Hepatocyte (in vitro differentiated cells): ENCODE data around the gene MCF2. TPM values are rescaled to one million over a fixed set of nuclear protein-coding genes. Genes with fewer than 3 reads are reported as not detected.

Experiments
- DNase-seq: peaks from one replicate; pipeline ENCODE4 v3.0.0-alpha.2; 2016; ENCODE audit warnings: low spot score
- H2AFZ ChIP-seq: fragments of 200-600 bp; sonication (generic); 2 replicates; pipeline ENCODE4 v1.6.0; 2016; ENCODE audit warnings: antibody characterized with exemption, mild to moderate bottlenecking
- H3K27ac ChIP-seq: fragments of 200-600 bp; sonication (generic); 2 replicates; pipeline ENCODE4 v1.5.1; 2016; ENCODE audit warnings: mild to moderate bottlenecking
- H3K27me3 ChIP-seq: fragments of 200-600 bp; sonication (generic); 2 replicates; pipeline ENCODE4 v1.6.1; 2016
- H3K36me3 ChIP-seq: fragments of 200-600 bp; sonication (generic); replicated peaks from 2 replicates; pipeline ENCODE4 v1.5.1; 2016; ENCODE audit warnings: low read depth; ENCODE audit not compliant: insufficient read depth
- H3K4me1 ChIP-seq: fragments of 200-600 bp; sonication (generic); 2 replicates; pipeline ENCODE4 v1.5.1; 2016; ENCODE audit warnings: mild to moderate bottlenecking, moderate library complexity; ENCODE audit not compliant: insufficient read depth
- H3K4me2 ChIP-seq: fragments of 200-600 bp; sonication (generic); 2 replicates; pipeline ENCODE4 v1.6.0; 2016
- H3K4me3 ChIP-seq: fragments of 200-600 bp; sonication (generic); 2 replicates; pipeline ENCODE4 v1.5.1; 2016; ENCODE audit warnings: mild to moderate bottlenecking
- H3K79me2 ChIP-seq: fragments of 200-600 bp; sonication (generic); 2 replicates; pipeline ENCODE4 v1.6.0; 2017; ENCODE audit warnings: mild to moderate bottlenecking
- H3K9me2 ChIP-seq: fragments of 200-600 bp; sonication (generic); replicated peaks from 2 replicates; pipeline ENCODE4 v1.6.0; 2017; ENCODE audit warnings: mild to moderate bottlenecking; ENCODE audit not compliant: insufficient read depth
- H3K9me3 ChIP-seq: fragments of 200-600 bp; sonication (generic); 2 replicates; pipeline ENCODE4 v1.5.1; 2016; ENCODE audit warnings: low read depth, mild to moderate bottlenecking
- H4K20me1 ChIP-seq: fragments of 200-600 bp; sonication (generic); 2 replicates; pipeline ENCODE4 v1.6.0; 2016; ENCODE audit warnings: mild to moderate bottlenecking; ENCODE audit not compliant: insufficient read depth, poor library complexity, severe bottlenecking
- CTCF ChIP-seq: fragments of 200-600 bp; sonication (generic); IDR thresholded peaks from 2 replicates; pipeline ENCODE4 v1.5.1; 2016; ENCODE audit warnings: antibody characterized with exemption, mild to moderate bottlenecking; ENCODE audit not compliant: poor library complexity
- EZH2 ChIP-seq: fragments of 200-600 bp; sonication (generic); IDR thresholded peaks from 2 replicates; pipeline ENCODE4 v1.6.1; 2016; ENCODE audit warnings: antibody characterized with exemption, mild to moderate bottlenecking, borderline replicate concordance
- EZH2phosphoT487 ChIP-seq: fragments of 200-600 bp; sonication (generic); IDR thresholded peaks from one replicate; pipeline ENCODE4 v1.6.1; 2018; ENCODE audit warnings: antibody characterized with exemption, mild to moderate bottlenecking, low read depth, moderate library complexity; ENCODE audit not compliant: unreplicated experiment, severe bottlenecking
- WGBS: methylation state at CpG from one replicate; pipeline ENCODE4 v1.1.6; 2016; ENCODE audit warnings: low lambda C conversion rate; ENCODE audit errors: missing lambda C conversion rate; 5-methylcytosine and 5-hydroxymethylcytosine counted together
- polyA plus RNA-seq: library from polyadenylated mRNA; unstranded; fragments of >200 nt; fragmentation: Nextera tagmentation; extraction: Ambion mirVana; gene quantifications from 2 replicates; pipeline ENCODE4 v1.2.1, GENCODE V29; 2016
- total RNA-seq: library from RNA; depleted of rRNA; stranded (reverse); fragments of >200 nt; gene quantifications from 2 replicates; pipeline ENCODE4 v1.2.3, GENCODE V29; 2014

MCF2 gene
- total and polyA plus RNA-seq, 2 experiments from 2014 or later, result 0.13 TPM; not detected in 1

DNA sequence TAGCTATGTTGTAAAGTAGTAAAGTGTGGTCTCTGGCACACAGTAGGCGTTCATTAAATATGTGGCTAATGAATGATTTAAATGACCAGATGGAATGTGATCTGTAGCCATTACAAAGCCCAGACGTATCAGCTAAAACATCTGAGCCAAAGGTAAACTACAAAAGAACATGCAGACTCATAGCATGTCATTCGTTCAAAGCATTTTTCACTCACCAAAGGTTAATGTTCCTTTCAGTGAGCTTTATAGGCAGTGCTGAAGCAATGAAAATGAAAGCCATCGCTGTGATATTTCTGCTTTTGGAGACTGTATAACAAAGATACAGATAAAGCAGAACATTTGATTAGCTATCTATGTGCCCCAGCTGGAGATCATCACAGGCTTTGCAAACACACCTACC, 126.9 kb downstream of the MCF2 start:
- H3K4me2 ChIP-seq, result no peak overlapping the region
- H2AFZ ChIP-seq, result no peak overlapping the region
- no peak overlapping the region for H3K4me3 ChIP-seq
- TF ChIP-seq CTCF (no peak), EZH2phosphoT487 (no peak), EZH2 (no peak)
- H3K27me3 ChIP-seq, result no peaks in the 10 kb centered on the region
- H3K79me2 ChIP-seq, result no peaks in the 10 kb centered on the region
- no peaks in the 10 kb centered on the region for H3K9me2 ChIP-seq
- no peaks in the 10 kb centered on the region for H3K9me3 ChIP-seq
- no peaks in the 10 kb centered on the region for H3K4me1 ChIP-seq
- no peak overlapping the region for H3K27ac ChIP-seq
- no peaks in the 10 kb centered on the region for H4K20me1 ChIP-seq
- no peaks in the 10 kb centered on the region for H3K36me3 ChIP-seq
- no peak for DNase-seq
- 46% methylated on average over 4 of the region's 4 CpGs for WGBS

GRCh38 chrX:139566981-139567380, 141.0 kb downstream of the MCF2 start:
- TF ChIP-seq EZH2phosphoT487 (no peak), CTCF (no peak), EZH2 (no peak)
- no peak overlapping the region for H3K4me3 ChIP-seq
- no peaks in the 10 kb centered on the region for H3K9me2 ChIP-seq
- 43% methylated on average over 1 of the region's 1 CpG for WGBS
- H4K20me1 ChIP-seq, result no peaks in the 10 kb centered on the region
- H3K36me3 ChIP-seq, result no peaks in the 10 kb centered on the region
- no peaks in the 10 kb centered on the region for H3K79me2 ChIP-seq
- no peaks in the 10 kb centered on the region for H3K9me3 ChIP-seq
- no peak overlapping the region for H3K4me2 ChIP-seq
- H3K4me1 ChIP-seq, result no peaks in the 10 kb centered on the region
- DNase-seq, result no peak
- H3K27ac ChIP-seq, result no peak overlapping the region
- H2AFZ ChIP-seq, result no peak overlapping the region
- H3K27me3 ChIP-seq, result no peaks in the 10 kb centered on the region

DNA sequence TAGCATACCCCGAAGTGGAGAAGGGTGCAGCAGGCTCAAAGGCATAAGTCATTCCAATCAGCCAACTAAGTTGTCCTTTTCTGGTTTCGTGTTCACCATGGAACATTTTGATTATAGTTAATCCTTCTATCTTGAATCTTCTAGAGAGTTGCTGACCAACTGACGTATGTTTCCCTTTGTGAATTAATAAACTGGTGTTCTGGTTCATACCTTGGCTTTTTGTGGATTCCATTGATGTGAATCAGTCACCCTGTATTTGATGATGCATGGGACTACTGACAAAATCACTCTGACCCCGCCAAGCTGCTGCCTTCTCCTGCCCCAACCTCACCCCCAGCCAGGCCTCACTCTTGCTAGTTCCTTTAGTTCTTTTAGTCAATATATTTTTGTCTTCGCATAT, 144.7 kb downstream of the MCF2 start:
- Histone ChIP-seq H3K36me3 (no peaks in the 10 kb centered on the region), H3K9me3 (no peaks in the 10 kb centered on the region), H3K9me2 (no peaks in the 10 kb centered on the region), H2AFZ (no peak overlapping the region), H3K4me3 (no peak overlapping the region), H3K27me3 (no peaks in the 10 kb centered on the region), H3K27ac (no peak overlapping the region), H3K4me2 (no peak overlapping the region), H3K4me1 (no peaks in the 10 kb centered on the region), H4K20me1 (no peaks in the 10 kb centered on the region), H3K79me2 (no peaks in the 10 kb centered on the region)
- TF ChIP-seq CTCF (no peak), EZH2 (no peak)
- WGBS, result 78% methylated on average over 5 of the region's 5 CpGs
- no peak for DNase-seq

- Histone ChIP-seq H3K27ac (no peak overlapping the region), H3K4me1 (no peaks in the 10 kb centered on the region), H3K4me2 (no peak overlapping the region), H3K9me2 (no peaks in the 10 kb centered on the region), H3K27me3 (no peaks in the 10 kb centered on the region), H4K20me1 (no peaks in the 10 kb centered on the region), H3K4me3 (no peak overlapping the region), H3K79me2 (no peaks in the 10 kb centered on the region), H3K9me3 (no peaks in the 10 kb centered on the region), H2AFZ (no peak overlapping the region), H3K36me3 (no peaks in the 10 kb centered on the region)
- no peak for TF ChIP-seq EZH2
- no peak for TF ChIP-seq EZH2phosphoT487
- no peak for DNase-seq
Measured at GRCh38 chrX:139560221-139560620, 147.7 kb downstream of the MCF2 start.
